ENCODE data around the gene ATAD1. TPM values are rescaled to one million over a fixed set of nuclear protein-coding genes. Genes with fewer than 3 reads are reported as not detected.
"Not testable (repeated sequence)": the region's sequence is repeated elsewhere in the genome, so short reads cannot be mapped to it uniquely, and the experiment has no call there.

Gene ATAD1
- total RNA-seq, 1 experiment from 2014 or later = 62.0 TPM

DNA sequence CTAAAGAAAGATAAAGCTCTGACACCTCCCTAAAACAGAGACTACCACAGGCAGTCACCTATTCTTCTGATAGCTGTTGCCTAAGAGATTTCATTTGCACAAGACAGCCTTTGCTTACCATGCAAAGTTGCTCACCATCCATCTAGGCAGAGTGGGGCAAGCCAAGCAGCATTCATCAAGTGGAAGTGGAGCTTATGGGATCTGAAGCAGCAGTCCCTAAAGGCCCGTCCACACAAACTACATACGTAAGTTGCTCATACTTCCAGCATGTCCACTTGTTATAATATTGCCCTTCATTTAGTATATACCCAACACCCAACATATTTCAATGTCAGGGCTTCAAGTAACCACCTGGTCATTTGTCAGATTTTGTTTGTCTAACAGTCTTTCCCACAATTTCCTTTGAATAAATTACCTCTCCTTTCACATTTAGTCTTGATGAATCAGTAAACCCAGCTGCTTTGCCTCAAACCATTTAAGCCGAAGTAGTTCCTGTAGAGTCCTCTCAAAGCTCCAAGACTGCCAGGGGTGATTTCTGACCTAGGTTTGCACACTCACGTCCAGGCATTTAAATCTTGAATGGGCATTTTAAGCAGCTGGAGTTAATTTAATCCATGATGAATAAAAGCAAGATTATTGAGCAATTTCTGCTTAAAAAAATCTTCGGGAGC lies 67.9 kb downstream of the ATAD1 start:
- ATAC-seq (0 out of 2 replicates have a peak, but pooled peaks have one; percentile 33), DNase-seq (ENCODE audit: low read depth, low spot score) (no peak)
- TF ChIP-seq POLR2AphosphoS5 (IDR thresholded peaks at IDR 0.05; ENCODE audit: low read depth, low read length) = peak; percentile 13; the same call in 1 of the 2 replicates
- TF ChIP-seq TCF7L2 (IDR thresholded peaks at IDR 0.05; ENCODE audit: low read depth, low read length) = no peak
- TF ChIP-seq, protein P1, sequence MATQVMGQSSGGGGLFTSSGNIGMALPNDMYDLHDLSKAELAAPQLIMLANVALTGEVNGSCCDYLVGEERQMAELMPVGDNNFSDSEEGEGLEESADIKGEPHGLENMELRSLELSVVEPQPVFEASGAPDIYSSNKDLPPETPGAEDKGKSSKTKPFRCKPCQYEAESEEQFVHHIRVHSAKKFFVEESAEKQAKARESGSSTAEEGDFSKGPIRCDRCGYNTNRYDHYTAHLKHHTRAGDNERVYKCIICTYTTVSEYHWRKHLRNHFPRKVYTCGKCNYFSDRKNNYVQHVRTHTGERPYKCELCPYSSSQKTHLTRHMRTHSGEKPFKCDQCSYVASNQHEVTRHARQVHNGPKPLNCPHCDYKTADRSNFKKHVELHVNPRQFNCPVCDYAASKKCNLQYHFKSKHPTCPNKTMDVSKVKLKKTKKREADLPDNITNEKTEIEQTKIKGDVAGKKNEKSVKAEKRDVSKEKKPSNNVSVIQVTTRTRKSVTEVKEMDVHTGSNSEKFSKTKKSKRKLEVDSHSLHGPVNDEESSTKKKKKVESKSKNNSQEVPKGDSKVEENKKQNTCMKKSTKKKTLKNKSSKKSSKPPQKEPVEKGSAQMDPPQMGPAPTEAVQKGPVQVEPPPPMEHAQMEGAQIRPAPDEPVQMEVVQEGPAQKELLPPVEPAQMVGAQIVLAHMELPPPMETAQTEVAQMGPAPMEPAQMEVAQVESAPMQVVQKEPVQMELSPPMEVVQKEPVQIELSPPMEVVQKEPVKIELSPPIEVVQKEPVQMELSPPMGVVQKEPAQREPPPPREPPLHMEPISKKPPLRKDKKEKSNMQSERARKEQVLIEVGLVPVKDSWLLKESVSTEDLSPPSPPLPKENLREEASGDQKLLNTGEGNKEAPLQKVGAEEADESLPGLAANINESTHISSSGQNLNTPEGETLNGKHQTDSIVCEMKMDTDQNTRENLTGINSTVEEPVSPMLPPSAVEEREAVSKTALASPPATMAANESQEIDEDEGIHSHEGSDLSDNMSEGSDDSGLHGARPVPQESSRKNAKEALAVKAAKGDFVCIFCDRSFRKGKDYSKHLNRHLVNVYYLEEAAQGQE (IDR thresholded peaks at IDR 0.05; ENCODE audit: insufficient read depth in 1 of 2, low read depth in 2 of 2, low read length in 1 of 2) = no peak
- no TSS peak for BruUV-seq (replicated peaks)
- no peaks in the 10 kb centered on the region for H3K9me3 ChIP-seq (ENCODE audit: control insufficient read depth, insufficient read depth, low read depth, low read length)
- in situ Hi-C loops (cut with HindIII; ENCODE audit: low pct_unique_long_range_greater_than_20kb, low sequenced_read_pairs) (no loop called here), intact Hi-C loops (cut with micrococcal nuclease; ENCODE audit: unreplicated experiment) (no loop called here)
- POLR2A ChIA-PET = interaction anchor here (0.6 kb wide), 1 partner anchor 21 kb away, joined by 6 read pairs; no protein-coding TSS in a partner anchor
- no peak overlapping the region for H3K4me3 ChIP-seq (ENCODE audit: low read depth in 2 of 2, low read length in 2 of 2)
- no peak overlapping the region for H3K27ac ChIP-seq (ENCODE audit: low read length)
- H3K36me3 ChIP-seq (ENCODE audit: control insufficient read depth, insufficient read depth, low read length) = peaks cover 25% of the 10 kb centered on the region
- CTCF ChIA-PET = no interaction called here
- H3K4me1 ChIP-seq (ENCODE audit: control insufficient read depth, insufficient read depth, low read length) = no peaks in the 10 kb centered on the region
- H3K27me3 ChIP-seq (ENCODE audit: control insufficient read depth, insufficient read depth, low read length) = no peaks in the 10 kb centered on the region

DNA sequence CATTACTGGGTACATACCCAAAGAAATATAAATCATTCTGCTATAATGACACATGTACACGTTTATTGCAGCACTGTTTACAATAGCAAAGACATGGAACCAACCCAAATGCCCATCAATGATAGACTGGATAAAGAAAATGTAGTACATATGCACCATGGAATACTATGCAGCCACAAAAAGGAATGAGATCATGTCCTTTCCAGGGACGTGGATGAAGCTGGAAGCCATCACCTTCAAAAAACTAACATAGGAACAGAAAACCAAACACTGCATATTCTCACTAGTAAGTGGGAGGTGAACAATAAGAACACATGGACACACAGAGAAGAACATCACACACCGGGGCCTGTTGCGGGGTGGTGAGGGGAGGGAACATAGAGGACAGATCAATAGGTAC lies 69.8 kb downstream of the ATAD1 start:
- H3K9me3 ChIP-seq (ENCODE audit: control insufficient read depth, insufficient read depth, low read depth, low read length); ATAC-seq; H3K4me1 ChIP-seq (ENCODE audit: control insufficient read depth, insufficient read depth, low read length); in situ Hi-C loops (cut with HindIII; ENCODE audit: low pct_unique_long_range_greater_than_20kb, low sequenced_read_pairs); DNase-seq (ENCODE audit: low read depth, low spot score); POLR2A ChIA-PET; CTCF ChIA-PET; H3K27ac ChIP-seq (ENCODE audit: low read length); H3K4me3 ChIP-seq (ENCODE audit: low read depth in 2 of 2, low read length in 2 of 2); H3K27me3 ChIP-seq (ENCODE audit: control insufficient read depth, insufficient read depth, low read length); H3K36me3 ChIP-seq (ENCODE audit: control insufficient read depth, insufficient read depth, low read length); BruUV-seq (replicated peaks); intact Hi-C loops (cut with micrococcal nuclease; ENCODE audit: unreplicated experiment): not testable (repeated sequence)

DNA sequence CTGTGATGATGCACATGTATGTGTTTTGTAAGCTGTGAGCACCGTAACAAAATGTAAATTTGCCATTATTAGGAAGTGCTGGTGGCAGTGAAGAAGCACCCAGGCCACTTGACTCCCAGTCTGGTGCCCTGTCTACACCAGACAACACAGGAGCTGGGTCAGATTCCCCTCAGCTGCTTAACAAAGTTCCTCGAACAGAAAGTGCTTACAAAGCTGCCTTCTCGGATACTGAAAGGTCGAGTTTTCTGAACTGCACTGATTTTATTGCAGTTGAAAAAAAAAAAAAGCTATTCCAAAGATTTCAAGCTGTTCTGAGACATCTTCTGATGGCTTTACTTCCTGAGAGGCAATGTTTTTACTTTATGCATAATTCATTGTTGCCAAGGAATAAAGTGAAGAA lies 71.1 kb downstream of the ATAD1 start:
- intact Hi-C loops (cut with micrococcal nuclease; ENCODE audit: unreplicated experiment) (no loop called here), in situ Hi-C loops (cut with HindIII; ENCODE audit: low pct_unique_long_range_greater_than_20kb, low sequenced_read_pairs) (no loop called here)
- DNase-seq (ENCODE audit: low read depth, low spot score) (no peak), ATAC-seq (no peak)
- peaks cover 3% of the 10 kb centered on the region; the same call in 1 of the 2 replicates for H3K36me3 ChIP-seq (ENCODE audit: control insufficient read depth, insufficient read depth, low read length)
- H3K4me3 ChIP-seq (ENCODE audit: low read depth in 2 of 2, low read length in 2 of 2) = no peak overlapping the region
- TF ChIP-seq, protein P1 (IDR thresholded peaks at IDR 0.05; ENCODE audit: insufficient read depth in 1 of 2, low read depth in 2 of 2, low read length in 1 of 2) = no peak
- no peak for TF ChIP-seq TCF7L2 (IDR thresholded peaks at IDR 0.05; ENCODE audit: low read depth, low read length)
- no peak for TF ChIP-seq SIN3A (IDR thresholded peaks at IDR 0.05; ENCODE audit: borderline replicate concordance, insufficient read depth, low read depth, low read length)
- TF ChIP-seq POLR2AphosphoS5 (IDR thresholded peaks at IDR 0.05; ENCODE audit: low read depth, low read length) = no peak
- TF ChIP-seq, protein P2, sequence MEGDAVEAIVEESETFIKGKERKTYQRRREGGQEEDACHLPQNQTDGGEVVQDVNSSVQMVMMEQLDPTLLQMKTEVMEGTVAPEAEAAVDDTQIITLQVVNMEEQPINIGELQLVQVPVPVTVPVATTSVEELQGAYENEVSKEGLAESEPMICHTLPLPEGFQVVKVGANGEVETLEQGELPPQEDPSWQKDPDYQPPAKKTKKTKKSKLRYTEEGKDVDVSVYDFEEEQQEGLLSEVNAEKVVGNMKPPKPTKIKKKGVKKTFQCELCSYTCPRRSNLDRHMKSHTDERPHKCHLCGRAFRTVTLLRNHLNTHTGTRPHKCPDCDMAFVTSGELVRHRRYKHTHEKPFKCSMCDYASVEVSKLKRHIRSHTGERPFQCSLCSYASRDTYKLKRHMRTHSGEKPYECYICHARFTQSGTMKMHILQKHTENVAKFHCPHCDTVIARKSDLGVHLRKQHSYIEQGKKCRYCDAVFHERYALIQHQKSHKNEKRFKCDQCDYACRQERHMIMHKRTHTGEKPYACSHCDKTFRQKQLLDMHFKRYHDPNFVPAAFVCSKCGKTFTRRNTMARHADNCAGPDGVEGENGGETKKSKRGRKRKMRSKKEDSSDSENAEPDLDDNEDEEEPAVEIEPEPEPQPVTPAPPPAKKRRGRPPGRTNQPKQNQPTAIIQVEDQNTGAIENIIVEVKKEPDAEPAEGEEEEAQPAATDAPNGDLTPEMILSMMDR (IDR thresholded peaks at IDR 0.05) = no peak
- CTCF ChIA-PET = interaction anchor here (0.5 kb wide), 1 partner anchor 18 kb away, joined by 3 read pairs; no protein-coding TSS in a partner anchor
- no peaks in the 10 kb centered on the region for H3K4me1 ChIP-seq (ENCODE audit: control insufficient read depth, insufficient read depth, low read length)
- BruUV-seq (replicated peaks) = no TSS peak
- H3K27ac ChIP-seq (ENCODE audit: low read length) = no peak overlapping the region
- POLR2A ChIA-PET = no interaction called here
- H3K9me3 ChIP-seq (ENCODE audit: control insufficient read depth, insufficient read depth, low read depth, low read length) = no peaks in the 10 kb centered on the region
- no peaks in the 10 kb centered on the region for H3K27me3 ChIP-seq (ENCODE audit: control insufficient read depth, insufficient read depth, low read length)

Measured in Panc1 (cell line).